Suprapubic skin (tissue), 4 donors: ENCODE data around the gene CNNM2.

Source experiments
- EP300 ChIP-seq: sonication (generic); formaldehyde crosslinking; IDR thresholded peaks from one replicate; pipeline ENCODE4 v1.6.1; 2017; ENCODE audit warnings: antibody characterized with exemption
- POLR2A ChIP-seq, 2 donors: fragments of 450-650 bp; IDR thresholded peaks; one replicate each; pipeline ENCODE4 v1.6.1; 2017; ENCODE audit warnings: antibody characterized with exemption in 2 of 2, mild to moderate bottlenecking in 2 of 2, moderate library complexity in 2 of 2
- POLR2AphosphoS5 ChIP-seq, 3 donors: sonication (generic); formaldehyde crosslinking; IDR thresholded peaks; one replicate each; pipeline ENCODE4 v1.6.1; 2017; ENCODE audit warnings: antibody characterized with exemption in 3 of 3
- TF ChIP-seq, protein P1 (sequence below), 2 donors: fragments of 200-600 bp in 1 of 2; fragments of 450-650 bp in 1 of 2; sonication (generic) in 1 of 2; IDR thresholded peaks; one replicate each; pipeline ENCODE4 v1.5.1; 2016 to 2019; ENCODE audit warnings: antibody characterized with exemption in 2 of 2, mild to moderate bottlenecking in 1 of 2, moderate library complexity in 1 of 2

DNA sequence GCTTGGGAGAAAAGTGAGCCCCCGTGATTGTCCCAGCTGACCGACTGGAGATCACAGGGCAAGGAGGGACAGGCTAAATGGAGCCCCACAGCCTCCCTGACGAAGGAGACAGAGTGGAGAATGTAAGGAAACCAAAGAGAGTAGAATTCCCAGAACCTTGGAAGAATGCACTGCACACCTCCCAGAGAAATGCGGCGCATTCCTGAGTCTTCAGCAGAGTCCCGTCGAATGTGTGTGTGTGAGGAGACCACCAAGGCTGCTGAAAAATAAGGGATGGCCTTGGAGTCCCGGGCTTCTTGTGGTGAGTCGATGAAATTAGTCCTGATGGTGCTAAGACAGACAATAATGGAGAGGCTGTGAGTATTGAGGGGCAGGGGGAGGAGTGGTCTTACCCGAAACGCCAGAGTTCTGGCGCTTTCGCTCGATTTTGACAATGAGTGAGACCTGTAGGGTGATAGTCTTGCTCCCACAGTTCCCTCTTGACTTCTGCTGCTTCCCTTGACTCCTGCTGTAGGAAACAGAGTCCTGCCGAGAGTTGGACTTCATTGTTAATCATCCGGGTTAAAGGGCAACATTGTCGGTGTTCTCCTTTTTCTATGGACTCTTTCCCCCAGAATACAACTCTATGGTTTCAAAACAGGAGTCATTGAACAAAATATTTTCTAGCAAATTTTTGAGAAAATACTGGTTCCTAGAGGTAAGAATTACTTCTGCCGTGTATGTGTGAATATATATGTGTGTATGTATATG, 103.2 kb downstream of the CNNM2 start:
- TF ChIP-seq POLR2AphosphoS5 (IDR thresholded peaks at IDR 0.05) (no peak), EP300 (no peak), POLR2A (IDR thresholded peaks at IDR 0.05) (no peak)
- TF ChIP-seq, protein P1, sequence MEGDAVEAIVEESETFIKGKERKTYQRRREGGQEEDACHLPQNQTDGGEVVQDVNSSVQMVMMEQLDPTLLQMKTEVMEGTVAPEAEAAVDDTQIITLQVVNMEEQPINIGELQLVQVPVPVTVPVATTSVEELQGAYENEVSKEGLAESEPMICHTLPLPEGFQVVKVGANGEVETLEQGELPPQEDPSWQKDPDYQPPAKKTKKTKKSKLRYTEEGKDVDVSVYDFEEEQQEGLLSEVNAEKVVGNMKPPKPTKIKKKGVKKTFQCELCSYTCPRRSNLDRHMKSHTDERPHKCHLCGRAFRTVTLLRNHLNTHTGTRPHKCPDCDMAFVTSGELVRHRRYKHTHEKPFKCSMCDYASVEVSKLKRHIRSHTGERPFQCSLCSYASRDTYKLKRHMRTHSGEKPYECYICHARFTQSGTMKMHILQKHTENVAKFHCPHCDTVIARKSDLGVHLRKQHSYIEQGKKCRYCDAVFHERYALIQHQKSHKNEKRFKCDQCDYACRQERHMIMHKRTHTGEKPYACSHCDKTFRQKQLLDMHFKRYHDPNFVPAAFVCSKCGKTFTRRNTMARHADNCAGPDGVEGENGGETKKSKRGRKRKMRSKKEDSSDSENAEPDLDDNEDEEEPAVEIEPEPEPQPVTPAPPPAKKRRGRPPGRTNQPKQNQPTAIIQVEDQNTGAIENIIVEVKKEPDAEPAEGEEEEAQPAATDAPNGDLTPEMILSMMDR (IDR thresholded peaks at IDR 0.05), result no peak
